ENCODE data around the gene HOXC9.

The HOXC9 gene

GRCh38 chr12:54033106-54033979, 33.4 kb downstream of the HOXC9 start (continued):
- TF ChIP-seq, protein P1, sequence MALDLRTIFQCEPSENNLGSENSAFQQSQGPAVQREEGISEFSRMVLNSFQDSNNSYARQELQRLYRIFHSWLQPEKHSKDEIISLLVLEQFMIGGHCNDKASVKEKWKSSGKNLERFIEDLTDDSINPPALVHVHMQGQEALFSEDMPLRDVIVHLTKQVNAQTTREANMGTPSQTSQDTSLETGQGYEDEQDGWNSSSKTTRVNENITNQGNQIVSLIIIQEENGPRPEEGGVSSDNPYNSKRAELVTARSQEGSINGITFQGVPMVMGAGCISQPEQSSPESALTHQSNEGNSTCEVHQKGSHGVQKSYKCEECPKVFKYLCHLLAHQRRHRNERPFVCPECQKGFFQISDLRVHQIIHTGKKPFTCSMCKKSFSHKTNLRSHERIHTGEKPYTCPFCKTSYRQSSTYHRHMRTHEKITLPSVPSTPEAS (tag by site-specific recombination; IDR thresholded peaks at IDR 0.05): peak; percentile 84
- TF ChIP-seq FEZF1 (tag by site-specific recombination; IDR thresholded peaks at IDR 0.05) (peak; percentile 100), ZNF629 (tag by site-specific recombination; IDR thresholded peaks at IDR 0.05) (peak; percentile 92), HOXD13 (CRISPR knock-in tag; IDR thresholded peaks at IDR 0.05; ENCODE audit: borderline replicate concordance) (peak; percentile 99), ZNF792 (tag by site-specific recombination; IDR thresholded peaks at IDR 0.05) (peak; percentile 66; the same call in 1 of the 2 replicates), ZXDB (tag by site-specific recombination; IDR thresholded peaks at IDR 0.05) (peak; percentile 98), ZNF426 (tag by site-specific recombination; IDR thresholded peaks at IDR 0.05) (peak; percentile 9; the same call in 1 of the 2 replicates), OVOL3 (tag by site-specific recombination; IDR thresholded peaks at IDR 0.05) (peak; percentile 99), ZNF37A (tag by site-specific recombination; IDR thresholded peaks at IDR 0.05) (no peak), TRIM28 (IDR thresholded peaks at IDR 0.05; ENCODE audit: borderline replicate concordance, low read length) (no peak), ZSCAN23 (tag by site-specific recombination; IDR thresholded peaks at IDR 0.05) (0 out of 2 replicates have a peak, but pooled peaks have one; percentile 81), GFI1B (tag by site-specific recombination; IDR thresholded peaks at IDR 0.05) (peak; percentile 97), ZBTB6 (tag by site-specific recombination; IDR thresholded peaks at IDR 0.05) (peak; percentile 72), ZNF239 (tag by site-specific recombination; IDR thresholded peaks at IDR 0.05) (peak; percentile 64; the same call in 1 of the 2 replicates), ZNF596 (tag by site-specific recombination; IDR thresholded peaks at IDR 0.05) (peak; percentile 86), ZNF664 (tag by site-specific recombination; IDR thresholded peaks at IDR 0.05) (peak; percentile 87), ZNF585B (tag by site-specific recombination; IDR thresholded peaks at IDR 0.05) (no peak), KLF17 (tag by site-specific recombination; IDR thresholded peaks at IDR 0.05) (peak; percentile 100), ZNF184 (tag by site-specific recombination; IDR thresholded peaks at IDR 0.05) (peak; percentile 64; the same call in 1 of the 2 replicates), SP3 (tag by site-specific recombination; IDR thresholded peaks at IDR 0.05) (0 out of 2 replicates have a peak, but pooled peaks have one; percentile 2), IKZF3 (tag by site-specific recombination; IDR thresholded peaks at IDR 0.05) (peak; percentile 99), ZNF843 (tag by site-specific recombination; IDR thresholded peaks at IDR 0.05) (peak; percentile 100), ZNF366 (tag by site-specific recombination; conservative IDR thresholded peaks at IDR 0.05) (peak; percentile 99), ZNF692 (tag by site-specific recombination; IDR thresholded peaks at IDR 0.05) (peak; percentile 89), ZNF555 (tag by site-specific recombination; conservative IDR thresholded peaks at IDR 0.05) (no peak), ZFP37 (tag by site-specific recombination; IDR thresholded peaks at IDR 0.05) (peak; percentile 77; the same call in 1 of the 2 replicates), PBX3 (CRISPR knock-in tag; IDR thresholded peaks at IDR 0.05) (no peak), PRDM1 (tag by site-specific recombination; IDR thresholded peaks at IDR 0.05) (peak; percentile 27), ZBTB20 (tag by site-specific recombination; IDR thresholded peaks at IDR 0.05) (peak; percentile 88)
- TF ChIP-seq, protein P2, sequence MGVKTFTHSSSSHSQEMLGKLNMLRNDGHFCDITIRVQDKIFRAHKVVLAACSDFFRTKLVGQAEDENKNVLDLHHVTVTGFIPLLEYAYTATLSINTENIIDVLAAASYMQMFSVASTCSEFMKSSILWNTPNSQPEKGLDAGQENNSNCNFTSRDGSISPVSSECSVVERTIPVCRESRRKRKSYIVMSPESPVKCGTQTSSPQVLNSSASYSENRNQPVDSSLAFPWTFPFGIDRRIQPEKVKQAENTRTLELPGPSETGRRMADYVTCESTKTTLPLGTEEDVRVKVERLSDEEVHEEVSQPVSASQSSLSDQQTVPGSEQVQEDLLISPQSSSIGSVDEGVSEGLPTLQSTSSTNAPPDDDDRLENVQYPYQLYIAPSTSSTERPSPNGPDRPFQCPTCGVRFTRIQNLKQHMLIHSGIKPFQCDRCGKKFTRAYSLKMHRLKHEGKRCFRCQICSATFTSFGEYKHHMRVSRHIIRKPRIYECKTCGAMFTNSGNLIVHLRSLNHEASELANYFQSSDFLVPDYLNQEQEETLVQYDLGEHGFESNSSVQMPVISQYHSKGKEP (tag by site-specific recombination; IDR thresholded peaks at IDR 0.05): peak; percentile 98

All from HEK293 (cell line).